ENCODE results near the gene DMRT1.

- TF ChIP-seq CTCF (conservative IDR thresholded peaks at IDR 0.05; ENCODE audit: low read depth, low read length) (no peak), EZH2 (IDR thresholded peaks at IDR 0.05; ENCODE audit: borderline replicate concordance, low read depth, low read length, poor library complexity, severe bottlenecking) (no peak)
Measured at GRCh38 chr9:794386-794785, 47.1 kb upstream of the DMRT1 start.

All from A673 (cell line).